Prostate gland (tissue), 2 donors: ENCODE measurements around the gene EDN2. TPM values are rescaled to one million over a fixed set of nuclear protein-coding genes. Genes with fewer than 3 reads are reported as not detected.

Experiments used
- DNase-seq: peaks from one replicate; pipeline ENCODE4 v3.0.0-alpha.2; 2019; ENCODE audit warnings: low spot score
- H3K27ac ChIP-seq, 2 donors: fragments of 200-600 bp; sonication (generic); 2 replicates each; pipeline ENCODE4 v1.5.1; 2017 to 2019
- H3K27me3 ChIP-seq: fragments of 200-600 bp; sonication (generic); replicated peaks from 2 replicates; pipeline ENCODE4 v1.5.1; 2019; ENCODE audit not compliant: insufficient read depth
- H3K36me3 ChIP-seq, 2 donors: fragments of 200-600 bp; sonication (generic); 1 replicate in 1 of 2; 2 replicates in 1 of 2; pipeline versions ENCODE4 v1.5.1 to v1.8.1; 2017 to 2019
- H3K4me1 ChIP-seq: fragments of 200-600 bp; sonication (generic); replicated peaks from 2 replicates; pipeline ENCODE4 v1.5.1; 2019
- H3K4me3 ChIP-seq, 2 donors: fragments of 200-600 bp; sonication (generic); 2 replicates each; pipeline ENCODE4 v1.5.1; 2017 to 2019
- H3K9me3 ChIP-seq: fragments of 200-600 bp; sonication (generic); 2 replicates; pipeline ENCODE4 v1.5.1; 2017
- CTCF ChIP-seq, 4 experiments: fragments of 200-600 bp in 2 of 4; fragments of 450-650 bp in 2 of 4; sonication (generic) in 2 of 4; IDR thresholded peaks; 1 replicate in 3 of 4; 2 replicates in 1 of 4; pipeline ENCODE4 v1.5.1; 2016 to 2019; ENCODE audit warnings: antibody characterized with exemption in 4 of 4, mild to moderate bottlenecking in 2 of 4, moderate library complexity in 2 of 4
- POLR2A ChIP-seq: fragments of 450-650 bp; IDR thresholded peaks from one replicate; pipeline ENCODE4 v1.6.1; 2016; ENCODE audit warnings: antibody characterized with exemption, mild to moderate bottlenecking
- POLR2AphosphoS5 ChIP-seq: sonication (generic); formaldehyde crosslinking; IDR thresholded peaks from one replicate; pipeline ENCODE4 v1.6.1; 2017; ENCODE audit warnings: antibody characterized with exemption
- WGBS: methylation state at CpG from one replicate; pipeline ENCODE4 v1.1.5; 2018; 5-methylcytosine and 5-hydroxymethylcytosine counted together
- intact Hi-C: fragments of 100-400 bp; cut with DNase I; formaldehyde crosslinking; loops from one replicate; pipeline ENCODE4 v1.14.2; 2022
- total RNA-seq, 2 donors: library from RNA; depleted of rRNA; stranded (reverse); fragments of >200 nt; gene quantifications; one replicate each; pipeline ENCODE4 v1.1.0, GENCODE V29; 2016

The EDN2 gene
- total RNA-seq, 2 donors from 2014 or later, result 2.6 to 12.6 TPM

GRCh38 chr1:41483001-41483850 is 1.3 kb downstream of the EDN2 start:
- 52% methylated on average over 21 of the region's 21 CpGs for WGBS
- H3K4me1 ChIP-seq, result peaks cover 33% of the 10 kb centered on the region
- TF ChIP-seq POLR2A (no peak), POLR2AphosphoS5 (no peak), CTCF (IDR thresholded peaks at IDR 0.05) (no peak)
- H3K27me3 ChIP-seq, result no peaks in the 10 kb centered on the region
- peak overlapping the region; percentile 69 to 72 for H3K27ac ChIP-seq
- H3K9me3 ChIP-seq, result no peaks in the 10 kb centered on the region
- peak overlapping the region in 1 of 2 donors; percentile 20 for H3K4me3 ChIP-seq
- intact Hi-C loops, result no loop called here
- DNase-seq, result no peak
- no peaks in the 10 kb centered on the region for H3K36me3 ChIP-seq

- TF ChIP-seq CTCF (IDR thresholded peaks at IDR 0.05) (no peak), POLR2AphosphoS5 (peak; percentile 85), POLR2A (peak; percentile 14)
- DNase-seq, result peak; percentile 95
- peaks cover 33% of the 10 kb centered on the region for H3K4me1 ChIP-seq
- no peaks in the 10 kb centered on the region for H3K36me3 ChIP-seq
- 36% methylated on average over 18 of the region's 18 CpGs for WGBS
- intact Hi-C loops, result no loop called here
- peak overlapping the region; percentile 69 to 72 for H3K27ac ChIP-seq
- H3K9me3 ChIP-seq, result no peaks in the 10 kb centered on the region
- no peaks in the 10 kb centered on the region for H3K27me3 ChIP-seq
- H3K4me3 ChIP-seq, result no peak overlapping the region
Observed at GRCh38 chr1:41482001-41482765, 2.3 kb downstream of the EDN2 start.

- no peaks in the 10 kb centered on the region for H3K27me3 ChIP-seq
- no peaks in the 10 kb centered on the region for H3K9me3 ChIP-seq
- peaks cover 33% of the 10 kb centered on the region for H3K4me1 ChIP-seq
- no peak overlapping the region for H3K27ac ChIP-seq
- no peaks in the 10 kb centered on the region for H3K36me3 ChIP-seq
- 83% methylated on average over 15 of the region's 15 CpGs for WGBS
- DNase-seq, result no peak
- TF ChIP-seq POLR2AphosphoS5, result no peak
- TF ChIP-seq CTCF (IDR thresholded peaks at IDR 0.05), result no peak
- TF ChIP-seq POLR2A, result no peak
- intact Hi-C loops, result no loop called here
- H3K4me3 ChIP-seq, result no peak overlapping the region
Observed at GRCh38 chr1:41481109-41481775, 3.2 kb downstream of the EDN2 start.

GRCh38 chr1:41480204-41481108 is 4.0 kb downstream of the EDN2 start:
- H3K4me3 ChIP-seq, result no peak overlapping the region
- TF ChIP-seq POLR2AphosphoS5 (no peak), POLR2A (no peak), CTCF (IDR thresholded peaks at IDR 0.05) (no peak)
- intact Hi-C loops, result no loop called here
- no peak overlapping the region for H3K27ac ChIP-seq
- no peaks in the 10 kb centered on the region for H3K27me3 ChIP-seq
- peaks cover 33% of the 10 kb centered on the region for H3K4me1 ChIP-seq
- DNase-seq, result no peak
- H3K9me3 ChIP-seq, result no peaks in the 10 kb centered on the region
- no peaks in the 10 kb centered on the region for H3K36me3 ChIP-seq
- 90% methylated on average over 10 of the region's 10 CpGs for WGBS
